PFSK-1 (cell line): Measurements from ENCODE around the gene TWF1.

Experiments
- FOXP2 ChIP-seq: optimal IDR thresholded peaks from 2 replicates; pipeline ENCODE3; 2011; ENCODE audit warnings: borderline replicate concordance, control low read depth, inconsistent platforms; ENCODE audit not compliant: insufficient read depth; ENCODE audit errors: extremely low read length, extremely low read depth
- POLR2AphosphoS5 ChIP-seq: IDR thresholded peaks from 2 replicates; pipeline ENCODE4 v1.6.1; 2012; ENCODE audit warnings: low read depth, mild to moderate bottlenecking, control low read depth, low read length, moderate library complexity
- REST ChIP-seq, 2 experiments: IDR thresholded peaks; 2 replicates each; pipeline versions ENCODE4 v1.6.1 to v1.8.0; 2011 to 2012; ENCODE audit warnings: low read depth in 2 of 2, low read length in 2 of 2, control low read depth in 1 of 2, inconsistent platforms in 1 of 2, mild to moderate bottlenecking in 1 of 2, moderate library complexity in 1 of 2; ENCODE audit not compliant: insufficient read depth in 1 of 2
- SIN3A ChIP-seq: IDR thresholded peaks from 2 replicates; pipeline ENCODE4 v1.6.1; 2012; ENCODE audit warnings: mild to moderate bottlenecking, low read length, moderate library complexity, borderline replicate concordance; ENCODE audit not compliant: insufficient read depth
- TAF1 ChIP-seq: IDR thresholded peaks from 2 replicates; pipeline ENCODE4 v1.6.1; 2012; ENCODE audit warnings: low read length, control low read depth, borderline replicate concordance; ENCODE audit not compliant: insufficient read depth

DNA sequence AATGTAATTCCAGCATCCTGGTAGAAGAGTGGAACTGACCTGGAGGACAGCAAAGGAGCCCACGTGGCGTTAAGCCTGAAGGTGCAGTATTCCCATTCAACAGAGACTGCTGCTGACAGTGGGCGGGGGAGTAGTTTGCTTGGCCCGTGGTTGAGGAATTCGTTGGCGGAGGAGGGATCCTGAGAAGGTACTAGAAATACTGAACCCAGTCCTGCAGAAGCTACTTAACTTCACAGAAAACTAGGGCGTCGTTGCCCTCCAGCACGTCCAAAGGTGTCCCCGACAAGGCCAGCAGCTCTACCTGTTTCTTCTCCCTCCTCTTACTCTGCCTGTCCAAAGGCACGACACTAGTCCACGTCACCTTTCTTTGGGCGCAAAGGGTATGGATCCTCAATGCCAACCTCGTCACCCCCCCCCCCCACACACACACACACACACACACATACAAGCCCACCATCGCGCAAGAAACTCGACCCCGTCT is 47.8 kb downstream of the TWF1 start:
- no peak for TF ChIP-seq POLR2AphosphoS5
- TF ChIP-seq TAF1 = no peak
- TF ChIP-seq SIN3A = peak; percentile 16; the same call in 1 of the 2 replicates
- TF ChIP-seq FOXP2 = no peak
- TF ChIP-seq REST (IDR thresholded peaks at IDR 0.05; ENCODE audit: insufficient read depth in 1 of 2, low read depth in 2 of 2, low read length in 2 of 2) = no peak
